MM.1S (cell line): ENCODE data around the gene GRK4.

Experiments used
- EZH2 ChIP-seq: fragments of 300-600 bp; sonication (generic); optimal IDR thresholded peaks from 2 replicates; pipeline ENCODE3; 2017; ENCODE audit warnings: low read depth, mild to moderate bottlenecking, antibody characterized with exemption, low read length, mixed read lengths
- EZH2phosphoT487 ChIP-seq: fragments of 300-600 bp; sonication (generic); IDR thresholded peaks from 2 replicates; pipeline ENCODE4 v1.6.1; 2018; ENCODE audit warnings: antibody characterized with exemption, low read length
- TF ChIP-seq, protein P1 (sequence below): fragments of 300-600 bp; sonication (generic); IDR thresholded peaks from 2 replicates; pipeline ENCODE4 v1.5.1; 2016; ENCODE audit warnings: antibody characterized with exemption, low read length, mixed read lengths

- no peak for TF ChIP-seq EZH2
- TF ChIP-seq, protein P1, sequence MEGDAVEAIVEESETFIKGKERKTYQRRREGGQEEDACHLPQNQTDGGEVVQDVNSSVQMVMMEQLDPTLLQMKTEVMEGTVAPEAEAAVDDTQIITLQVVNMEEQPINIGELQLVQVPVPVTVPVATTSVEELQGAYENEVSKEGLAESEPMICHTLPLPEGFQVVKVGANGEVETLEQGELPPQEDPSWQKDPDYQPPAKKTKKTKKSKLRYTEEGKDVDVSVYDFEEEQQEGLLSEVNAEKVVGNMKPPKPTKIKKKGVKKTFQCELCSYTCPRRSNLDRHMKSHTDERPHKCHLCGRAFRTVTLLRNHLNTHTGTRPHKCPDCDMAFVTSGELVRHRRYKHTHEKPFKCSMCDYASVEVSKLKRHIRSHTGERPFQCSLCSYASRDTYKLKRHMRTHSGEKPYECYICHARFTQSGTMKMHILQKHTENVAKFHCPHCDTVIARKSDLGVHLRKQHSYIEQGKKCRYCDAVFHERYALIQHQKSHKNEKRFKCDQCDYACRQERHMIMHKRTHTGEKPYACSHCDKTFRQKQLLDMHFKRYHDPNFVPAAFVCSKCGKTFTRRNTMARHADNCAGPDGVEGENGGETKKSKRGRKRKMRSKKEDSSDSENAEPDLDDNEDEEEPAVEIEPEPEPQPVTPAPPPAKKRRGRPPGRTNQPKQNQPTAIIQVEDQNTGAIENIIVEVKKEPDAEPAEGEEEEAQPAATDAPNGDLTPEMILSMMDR, result no peak
- TF ChIP-seq EZH2phosphoT487, result no peak
Observed at GRCh38 chr4:2963966-2964471, 648 bp downstream of the GRK4 start.
